WI38 (cell line): Measurements from ENCODE around the gene LSM12.
"Not testable (repeated sequence)": the region's sequence is repeated elsewhere in the genome, so short reads cannot be mapped to it uniquely, and the experiment has no call there.

ENCODE experiments used
- H3K4me3 ChIP-seq: 2 replicates; pipeline ENCODE4 v1.5.1; 2011; ENCODE audit warnings: low read depth, mild to moderate bottlenecking, control low read depth, low read length
- TF ChIP-seq, protein P1 (sequence below): IDR thresholded peaks from 2 replicates; pipeline ENCODE4 v1.5.1; 2012; ENCODE audit warnings: low read depth, mild to moderate bottlenecking, control low read depth, low read length

Gene LSM12

DNA sequence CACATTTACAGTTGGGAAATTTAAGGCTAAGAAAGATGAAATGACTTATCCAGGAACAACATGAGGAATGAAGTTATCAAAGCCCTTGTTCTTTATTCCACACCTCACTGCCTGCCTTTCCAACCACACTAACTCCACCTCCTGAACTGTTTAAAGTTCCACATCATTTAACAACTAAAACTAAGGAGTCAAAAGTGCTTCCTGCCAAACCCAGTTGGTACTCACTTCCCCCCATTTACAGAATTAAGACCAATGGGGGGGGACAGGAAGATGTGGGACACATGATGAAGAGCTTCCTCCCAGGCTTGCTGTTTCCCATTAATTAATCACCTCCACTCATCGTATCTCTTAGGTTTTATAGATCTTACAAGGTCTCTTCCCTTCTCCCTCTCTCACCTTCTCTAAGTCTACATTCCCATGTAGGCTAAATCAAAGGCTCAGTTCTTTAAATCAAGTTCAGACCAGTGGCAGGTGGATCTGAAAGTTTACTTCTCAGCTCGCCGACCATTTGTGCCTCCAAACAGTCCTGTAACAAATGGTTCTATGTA, 32.5 kb downstream of the LSM12 start:
- no peak overlapping the region for H3K4me3 ChIP-seq
- TF ChIP-seq, protein P1, sequence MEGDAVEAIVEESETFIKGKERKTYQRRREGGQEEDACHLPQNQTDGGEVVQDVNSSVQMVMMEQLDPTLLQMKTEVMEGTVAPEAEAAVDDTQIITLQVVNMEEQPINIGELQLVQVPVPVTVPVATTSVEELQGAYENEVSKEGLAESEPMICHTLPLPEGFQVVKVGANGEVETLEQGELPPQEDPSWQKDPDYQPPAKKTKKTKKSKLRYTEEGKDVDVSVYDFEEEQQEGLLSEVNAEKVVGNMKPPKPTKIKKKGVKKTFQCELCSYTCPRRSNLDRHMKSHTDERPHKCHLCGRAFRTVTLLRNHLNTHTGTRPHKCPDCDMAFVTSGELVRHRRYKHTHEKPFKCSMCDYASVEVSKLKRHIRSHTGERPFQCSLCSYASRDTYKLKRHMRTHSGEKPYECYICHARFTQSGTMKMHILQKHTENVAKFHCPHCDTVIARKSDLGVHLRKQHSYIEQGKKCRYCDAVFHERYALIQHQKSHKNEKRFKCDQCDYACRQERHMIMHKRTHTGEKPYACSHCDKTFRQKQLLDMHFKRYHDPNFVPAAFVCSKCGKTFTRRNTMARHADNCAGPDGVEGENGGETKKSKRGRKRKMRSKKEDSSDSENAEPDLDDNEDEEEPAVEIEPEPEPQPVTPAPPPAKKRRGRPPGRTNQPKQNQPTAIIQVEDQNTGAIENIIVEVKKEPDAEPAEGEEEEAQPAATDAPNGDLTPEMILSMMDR: no peak

DNA sequence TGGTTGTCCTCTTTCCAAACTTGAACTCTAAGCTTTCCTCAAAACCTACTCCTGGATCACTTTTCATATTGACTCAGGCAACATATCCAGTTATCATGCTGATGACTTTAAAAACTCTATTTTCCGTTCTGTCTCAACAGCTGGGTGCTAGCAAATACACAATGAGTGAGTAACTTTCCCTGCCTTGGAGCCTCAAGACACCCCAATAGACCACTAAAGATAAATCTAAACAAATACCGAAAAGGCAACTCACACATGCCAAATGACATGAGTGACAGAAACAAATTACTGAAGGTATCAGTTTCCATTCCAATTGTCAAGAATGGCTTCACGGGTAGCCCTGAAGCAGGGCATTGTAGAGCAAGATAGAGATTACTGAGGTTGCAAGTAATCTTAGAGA, 36.0 kb downstream of the LSM12 start:
- H3K4me3 ChIP-seq: no peak overlapping the region

DNA sequence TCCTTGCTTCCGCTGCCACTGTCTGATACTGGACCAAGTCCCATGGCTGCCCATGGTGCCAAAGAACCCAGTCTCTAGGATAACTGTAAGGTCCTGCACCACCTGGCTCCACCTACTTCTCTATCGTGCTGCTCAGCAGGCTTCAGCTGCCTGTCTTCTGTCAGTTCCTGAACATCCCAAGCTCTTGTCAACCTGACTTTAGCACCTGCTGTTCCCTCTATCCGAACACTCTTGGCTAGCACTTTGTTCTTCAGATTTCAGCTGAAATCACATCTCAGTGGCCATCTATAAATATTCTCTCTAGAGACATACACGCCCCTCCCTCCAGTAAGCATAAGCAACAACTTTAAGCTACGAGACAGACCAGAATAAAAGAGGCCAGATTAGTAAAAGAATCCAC, 36.7 kb downstream of the LSM12 start:
- H3K4me3 ChIP-seq: no peak overlapping the region

More for the DNA sequence above, 36.0 kb downstream of the LSM12 start:
- TF ChIP-seq, protein P1: no peak

DNA sequence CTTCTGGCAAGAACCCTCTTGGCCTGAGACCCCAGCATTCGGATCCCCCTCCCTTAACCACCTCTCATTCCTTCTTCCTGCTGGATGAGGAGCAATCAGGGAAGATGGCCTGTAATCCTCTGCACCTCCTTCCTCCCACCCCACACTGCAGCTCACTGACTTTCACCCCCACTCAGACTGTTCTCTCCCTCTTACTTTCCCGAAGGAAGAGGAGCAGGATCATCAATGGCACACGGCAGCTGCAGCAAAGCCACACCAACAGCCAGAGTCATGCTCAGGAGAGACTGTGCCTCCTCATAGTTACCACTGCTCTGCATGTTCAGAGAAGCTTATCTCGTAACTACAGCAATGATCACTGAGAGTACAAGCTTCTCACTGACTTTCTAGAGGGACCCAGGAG, 41.6 kb downstream of the LSM12 start:
- TF ChIP-seq, protein P1: no peak
- no peak overlapping the region for H3K4me3 ChIP-seq

More for the DNA sequence above, 36.7 kb downstream of the LSM12 start:
- TF ChIP-seq, protein P1: no peak

DNA sequence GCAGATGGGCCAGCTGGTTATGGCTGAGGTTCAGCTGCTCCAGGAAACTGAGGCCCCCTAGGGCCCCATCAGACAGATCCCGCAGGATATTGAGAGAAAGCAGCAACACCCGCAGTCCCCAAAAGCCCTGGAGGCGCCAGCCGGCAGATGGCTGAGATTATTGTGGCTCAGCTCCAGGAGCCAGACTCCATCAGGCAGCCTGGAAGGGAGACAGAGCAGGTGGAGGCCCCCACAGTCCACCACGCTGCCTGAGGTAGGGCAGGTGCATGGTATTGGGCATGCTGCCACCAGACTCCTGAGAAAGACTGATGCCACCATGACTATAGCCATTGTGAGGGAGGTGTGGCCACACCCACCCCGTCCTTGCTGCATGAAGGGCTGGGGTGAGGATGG, 42.2 kb downstream of the LSM12 start:
- no peak overlapping the region for H3K4me3 ChIP-seq
- TF ChIP-seq, protein P1: no peak

DNA sequence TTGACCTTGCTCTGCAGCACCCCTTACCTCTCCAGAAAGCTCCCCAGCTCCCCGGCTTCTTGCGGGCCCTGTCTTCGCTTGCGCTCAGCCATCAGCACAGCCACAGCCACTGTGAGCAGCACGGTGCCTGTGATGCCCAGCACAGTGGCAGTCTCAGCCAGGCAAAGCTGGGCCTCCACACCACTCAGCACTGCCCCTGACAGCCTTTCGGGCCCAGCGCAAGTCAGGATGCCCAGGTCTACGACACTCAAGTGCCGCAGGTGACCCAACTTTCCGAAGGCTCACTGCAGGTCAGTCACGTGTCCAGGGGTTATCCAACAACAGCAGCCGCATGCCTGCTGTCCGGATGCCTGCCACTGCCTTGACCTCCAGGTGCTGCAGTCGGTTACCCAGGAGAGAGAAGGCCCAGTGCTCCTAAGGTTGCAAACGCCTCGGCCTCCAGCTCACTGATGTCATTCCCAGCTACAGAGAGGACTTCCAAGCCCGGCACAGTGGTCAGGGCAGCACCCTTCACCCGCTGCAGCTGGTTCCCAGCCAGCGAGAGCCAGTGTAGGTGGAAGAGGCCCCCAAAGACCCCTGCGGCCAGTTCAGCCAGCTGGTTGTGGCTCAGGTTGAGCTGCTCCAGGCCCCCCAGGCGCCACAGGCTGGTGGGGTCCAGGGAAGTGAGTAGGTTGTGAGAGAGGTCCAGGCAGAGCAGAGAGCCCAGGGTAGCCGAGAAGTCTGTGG, 42.8 kb downstream of the LSM12 start:
- TF ChIP-seq, protein P1: no peak
- no peak overlapping the region for H3K4me3 ChIP-seq

DNA sequence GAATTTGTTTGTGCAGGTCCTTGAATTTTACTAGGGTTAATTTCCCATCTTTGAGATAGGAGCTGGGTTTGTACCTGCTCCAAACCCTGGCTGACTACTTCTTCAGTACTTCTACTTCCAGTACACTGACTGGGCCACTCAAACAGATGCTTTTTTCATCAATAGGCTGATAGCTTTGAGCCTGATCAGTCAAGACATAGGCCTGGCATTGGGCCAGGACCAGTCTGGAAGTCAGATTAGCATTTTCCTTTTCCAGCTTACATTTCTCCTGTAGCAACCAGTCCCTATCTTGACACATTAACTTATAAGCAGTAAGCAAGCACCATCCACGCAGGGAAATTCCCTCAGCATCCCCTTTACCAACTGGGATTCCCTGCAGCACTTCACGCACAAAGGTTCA, 44.2 kb downstream of the LSM12 start:
- TF ChIP-seq, protein P1: no peak
- H3K4me3 ChIP-seq: no peak overlapping the region

DNA sequence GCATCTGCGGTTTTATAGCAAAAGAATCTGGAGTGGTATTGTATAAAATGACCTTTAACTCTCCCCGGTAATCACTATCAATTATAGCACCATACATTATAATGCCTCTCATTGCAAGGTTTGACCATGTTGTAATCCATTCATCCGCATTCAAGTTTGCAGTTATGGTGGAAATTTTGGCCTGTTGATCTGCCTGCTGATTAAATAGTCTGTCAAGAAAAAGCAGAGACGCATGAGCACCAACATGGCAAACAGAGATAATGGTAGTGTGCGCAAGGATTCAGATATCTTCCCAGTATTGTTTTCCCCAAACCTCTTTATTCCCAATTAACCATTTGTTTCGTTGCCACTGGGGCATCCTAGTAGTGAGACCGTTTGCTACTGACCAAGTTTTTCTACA, 45.2 kb downstream of the LSM12 start:
- H3K4me3 ChIP-seq: not testable (repeated sequence)
